HG02588 (cell line): ENCODE results near the gene BAHD1.

Experiments used
- ATAC-seq: cut with Tn5 transposase; IDR thresholded peaks from one replicate; pipeline ENCODE4 v1.9.1; 2021; ENCODE audit warnings: mild to moderate bottlenecking, moderate library complexity; ENCODE audit not compliant: unreplicated experiment

Gene BAHD1

DNA sequence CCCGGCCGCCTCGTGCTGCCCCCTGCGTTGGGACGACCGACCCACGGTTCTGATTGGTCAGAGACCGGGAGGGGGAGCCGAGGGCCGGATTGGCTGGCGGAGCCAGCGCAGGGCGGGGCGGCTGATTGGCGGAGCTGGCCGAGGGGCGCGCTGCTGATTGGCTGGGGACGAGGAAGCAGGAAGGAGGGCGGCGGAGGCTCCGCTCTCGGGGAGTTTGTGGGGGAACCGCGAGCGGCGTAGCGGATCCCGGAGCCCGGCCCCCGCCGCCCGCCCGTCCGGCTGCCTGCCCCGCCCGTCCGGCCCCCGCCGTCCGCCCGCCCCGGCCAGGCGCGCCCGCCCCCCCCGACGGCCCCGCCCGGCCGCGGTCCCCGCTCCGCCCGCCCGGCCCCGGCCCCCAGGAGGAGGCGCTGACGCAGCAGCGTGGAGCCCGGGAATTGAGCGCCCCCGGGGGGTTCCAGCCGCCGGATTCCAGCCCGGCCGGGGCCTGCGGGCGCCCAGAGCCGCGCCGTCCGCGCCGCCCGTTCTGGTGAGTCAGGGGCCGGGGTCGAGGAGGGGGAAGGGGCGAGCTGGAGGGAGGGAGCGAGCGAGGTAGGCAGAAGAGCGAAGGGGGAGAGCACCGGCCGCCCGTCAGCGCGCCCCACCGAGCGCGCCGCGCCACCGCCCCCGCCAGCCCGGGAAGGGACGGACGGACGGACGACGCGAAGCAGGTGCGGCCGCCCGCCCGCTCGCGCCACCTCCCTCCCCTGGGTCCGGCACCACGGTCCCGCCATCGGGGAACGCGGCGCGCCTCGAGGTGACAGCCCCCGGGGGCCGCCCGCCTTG lies at the start of gene BAHD1:
BAHD1 (plus strand) TSS at position 211 of the 822 bp plus-strand sequence. CDS start 17,512 bp downstream, outside the sequence.
- peak; percentile 84 for ATAC-seq

DNA sequence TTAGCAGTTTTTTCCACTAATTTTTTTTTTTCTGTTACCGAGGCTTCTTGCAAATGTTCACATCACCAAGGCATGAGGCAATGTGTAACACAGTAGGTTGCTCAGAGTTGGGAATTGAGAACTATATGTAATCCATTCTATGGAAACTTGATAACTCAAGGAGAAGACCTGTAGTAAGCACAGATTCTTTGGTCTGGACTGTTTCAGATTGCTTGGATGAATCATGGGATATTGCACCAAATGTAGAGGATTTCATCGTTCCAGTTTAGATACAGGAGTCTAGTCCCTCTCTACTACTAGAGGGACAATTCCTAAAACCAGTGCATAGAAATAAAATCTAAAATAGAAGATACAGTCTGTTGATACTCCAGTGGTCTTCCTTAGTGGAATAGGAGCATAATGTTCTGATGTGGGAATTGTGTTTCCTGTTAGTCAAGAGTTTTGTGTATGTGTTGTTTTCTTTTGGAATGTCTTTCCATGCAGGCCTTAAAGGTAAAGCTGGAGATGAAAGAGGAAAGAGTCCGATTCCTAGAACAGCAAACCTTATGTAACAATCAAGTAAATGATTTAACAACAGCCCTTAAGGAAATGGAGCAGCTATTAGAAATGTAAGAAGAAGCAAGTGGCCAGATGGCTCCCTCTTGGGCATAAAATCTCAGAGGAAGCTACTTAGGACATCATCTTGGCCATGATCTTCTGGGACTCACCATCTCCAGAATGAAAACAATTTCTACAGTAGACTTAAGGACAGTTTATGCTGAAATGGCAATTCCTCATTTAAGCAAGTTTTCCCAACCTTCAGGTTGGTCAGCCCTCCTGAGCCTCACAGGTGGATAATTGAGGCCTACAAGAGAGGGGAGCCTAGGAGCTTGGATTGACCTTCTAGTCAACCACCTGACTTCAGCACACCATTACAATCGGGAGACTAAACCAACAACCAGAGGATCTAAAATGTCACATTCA lies 47.5 kb upstream of the BAHD1 start:
- ATAC-seq = no peak

DNA sequence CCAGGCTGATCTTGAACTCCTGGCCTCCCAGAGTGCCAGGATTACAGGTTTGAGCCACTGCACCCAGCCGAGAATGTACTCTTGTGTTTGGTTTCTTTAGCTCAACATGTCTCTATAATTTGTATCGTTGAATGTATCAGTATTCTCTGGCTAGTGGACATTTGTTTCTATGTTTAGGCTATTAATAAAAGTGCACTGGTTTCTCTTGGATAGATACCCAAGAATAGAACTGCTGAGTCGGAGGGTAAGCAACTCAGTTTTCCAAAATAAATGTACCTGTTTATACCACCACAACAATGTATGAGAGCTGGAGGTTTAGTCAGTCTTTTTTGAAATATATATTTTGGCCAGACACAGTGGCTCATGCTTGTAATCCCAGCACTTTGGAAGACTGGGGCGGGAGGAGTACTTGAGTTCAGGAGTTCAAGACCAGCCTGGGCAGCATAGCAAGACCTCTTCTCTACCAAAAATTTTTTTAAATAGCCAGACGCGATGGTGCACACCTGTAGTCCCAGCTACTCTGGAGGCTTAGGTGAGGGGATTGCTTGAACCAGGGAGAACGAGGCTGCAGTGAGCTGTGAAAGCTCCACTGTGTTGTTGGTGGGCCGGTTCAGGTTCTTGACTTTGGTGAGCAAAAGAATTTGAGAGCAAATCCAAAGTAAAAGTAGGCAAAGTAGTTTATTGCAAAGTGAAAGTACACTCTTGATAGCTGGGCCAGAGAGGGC lies 42.9 kb upstream of the BAHD1 start:
- no peak for ATAC-seq

DNA sequence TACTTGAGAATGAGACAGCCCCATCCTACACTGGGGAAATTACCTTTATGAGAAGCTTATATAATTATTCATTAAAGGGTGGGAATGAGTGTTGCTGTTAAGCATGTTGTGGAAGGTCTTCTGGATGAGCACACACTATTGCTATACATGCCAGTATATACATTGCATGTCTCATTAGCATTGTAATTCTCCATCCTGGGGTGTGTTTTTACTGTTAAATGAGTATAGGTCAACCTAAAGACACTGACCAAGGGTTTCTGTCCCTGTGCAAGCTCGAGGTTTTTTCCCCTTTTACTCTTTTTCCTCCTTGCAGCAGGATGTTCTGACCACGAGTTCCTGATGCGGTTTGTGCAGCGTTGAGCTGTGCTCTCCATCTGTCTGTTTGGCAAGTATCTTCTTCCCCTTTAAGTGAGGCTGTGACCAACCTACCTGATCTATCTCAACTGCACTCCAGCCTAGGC lies 42.3 kb upstream of the BAHD1 start:
- peak; percentile 65 for ATAC-seq

DNA sequence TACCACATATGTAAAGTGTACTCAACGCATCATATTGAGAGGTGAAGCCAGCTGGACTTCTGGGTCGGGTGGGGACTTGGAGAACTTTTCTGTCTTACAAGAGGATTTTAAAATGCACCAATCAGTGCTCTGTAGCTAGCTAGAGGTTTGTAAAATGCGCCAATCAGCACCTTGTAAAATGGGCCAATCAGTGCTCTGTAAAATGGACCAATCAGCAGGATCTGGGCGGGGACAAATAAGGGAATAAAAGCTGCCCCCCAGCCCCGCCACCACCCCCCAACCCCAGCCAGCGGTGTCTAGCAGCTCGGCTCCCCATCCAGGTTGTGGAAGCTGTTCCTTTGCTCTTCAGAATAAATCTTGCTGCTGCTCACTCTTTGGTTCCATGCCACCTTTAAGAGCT lies 41.4 kb upstream of the BAHD1 start:
- no peak for ATAC-seq

DNA sequence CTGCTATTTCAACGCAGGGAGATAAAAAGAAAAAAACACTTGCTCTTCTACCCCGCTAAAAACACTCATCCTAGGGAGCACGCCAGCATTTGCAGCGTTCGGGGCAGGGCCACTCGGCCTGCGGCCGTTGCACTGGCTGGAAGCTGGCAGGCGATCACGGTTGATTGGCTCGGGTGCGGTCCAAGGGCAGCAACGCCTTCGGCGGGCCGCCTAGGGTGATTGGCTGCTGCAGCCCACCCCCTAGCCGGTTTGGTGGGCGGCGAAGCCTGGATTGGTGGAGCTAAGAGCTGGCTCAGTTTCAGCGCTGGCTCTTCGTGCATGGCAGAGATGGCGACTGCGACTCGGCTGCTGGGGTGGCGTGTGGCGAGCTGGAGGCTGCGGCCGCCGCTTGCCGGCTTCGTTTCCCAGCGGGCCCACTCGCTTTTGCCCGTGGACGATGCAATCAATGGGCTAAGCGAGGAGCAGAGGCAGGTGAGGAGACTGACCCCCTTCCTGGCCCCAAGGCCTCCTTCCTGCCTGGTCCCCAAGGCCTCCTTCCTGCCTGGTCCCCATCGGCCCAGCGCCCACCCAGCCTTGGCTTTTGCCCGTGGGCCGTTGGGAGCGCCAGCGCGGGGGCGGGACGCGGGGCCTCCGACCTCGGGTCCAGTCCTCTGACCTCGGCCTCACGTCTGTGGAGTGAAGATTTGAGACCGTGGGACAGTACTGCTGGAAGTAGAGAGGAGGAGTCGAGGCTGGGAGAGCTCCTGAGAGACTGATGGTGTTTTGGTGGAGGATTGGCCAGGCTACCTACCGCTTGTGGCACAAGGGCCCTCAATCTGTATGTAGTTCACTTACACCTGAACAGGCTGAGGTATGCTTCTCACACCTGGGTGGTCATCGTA lies 35.0 kb upstream of the BAHD1 start, which contains the start of gene IVD:
IVD (plus strand) TSS at position 295 of the 881 bp plus-strand sequence; CDS start at position 328, 33 bp downstream.
- ATAC-seq = peak; percentile 87

DNA sequence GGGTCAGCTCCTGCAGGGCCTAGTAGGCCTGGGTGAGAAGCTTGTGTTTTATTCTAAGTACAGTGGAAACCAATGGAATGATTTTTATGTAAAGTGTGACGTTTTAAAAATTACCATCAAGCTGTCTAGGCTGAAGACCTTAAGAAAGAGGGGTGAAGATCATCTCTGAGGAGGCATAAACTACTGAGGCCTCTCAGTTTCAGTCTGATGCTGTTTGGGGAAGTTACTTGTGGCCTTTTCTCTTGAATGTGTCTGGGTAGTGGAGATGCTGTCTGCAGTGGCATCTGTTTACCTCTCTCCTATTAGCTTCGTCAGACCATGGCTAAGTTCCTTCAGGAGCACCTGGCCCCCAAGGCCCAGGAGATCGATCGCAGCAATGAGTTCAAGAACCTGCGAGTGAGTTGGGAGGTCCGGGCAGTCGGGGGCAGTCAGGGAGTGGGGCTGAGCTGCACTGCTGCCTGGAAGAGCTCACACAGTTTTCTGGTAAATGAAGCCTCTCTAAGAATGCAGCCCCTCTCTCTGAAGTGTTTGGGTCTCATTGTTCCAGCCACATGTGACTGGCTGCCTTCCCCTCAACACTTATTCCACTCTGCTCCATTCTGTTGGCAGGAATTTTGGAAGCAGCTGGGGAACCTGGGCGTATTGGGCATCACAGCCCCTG lies 33.3 kb upstream of the BAHD1 start:
- peak; percentile 44 for ATAC-seq

DNA sequence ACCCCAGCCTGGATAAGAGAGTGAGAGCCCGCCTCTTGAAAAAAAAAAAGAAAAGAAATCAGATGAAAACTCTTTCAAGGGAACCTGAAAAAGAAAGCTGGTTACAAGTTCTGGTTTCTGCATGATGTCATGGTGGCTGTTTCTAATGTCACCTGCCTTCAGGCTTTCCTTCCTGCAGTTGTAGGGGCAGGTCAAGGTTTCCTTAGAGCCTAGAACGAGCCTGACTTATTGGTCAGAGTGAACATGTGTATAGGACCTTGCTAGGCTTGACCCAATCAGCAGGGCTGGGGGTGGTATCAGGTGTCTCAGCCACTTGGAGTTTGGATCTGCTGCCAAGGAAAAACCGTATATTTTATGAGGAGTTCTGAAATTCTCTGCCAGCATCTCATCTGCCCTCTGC lies 31.4 kb upstream of the BAHD1 start:
- ATAC-seq = no peak

DNA sequence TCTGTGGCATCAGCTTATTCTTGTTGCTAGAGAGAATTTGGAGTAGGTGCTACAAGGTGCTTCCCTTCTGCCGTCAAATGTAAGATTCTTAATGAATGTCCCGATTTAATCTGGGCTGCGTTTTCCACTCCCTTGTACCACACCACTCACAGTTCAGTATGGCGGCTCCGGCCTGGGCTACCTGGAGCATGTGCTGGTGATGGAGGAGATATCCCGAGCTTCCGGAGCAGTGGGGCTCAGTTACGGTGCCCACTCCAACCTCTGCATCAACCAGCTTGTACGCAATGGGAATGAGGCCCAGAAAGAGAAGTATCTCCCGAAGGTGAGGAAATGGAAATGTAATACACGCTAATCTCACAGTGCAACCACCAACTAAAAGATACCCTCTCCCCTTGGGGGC lies 30.3 kb upstream of the BAHD1 start:
- ATAC-seq = no peak

DNA sequence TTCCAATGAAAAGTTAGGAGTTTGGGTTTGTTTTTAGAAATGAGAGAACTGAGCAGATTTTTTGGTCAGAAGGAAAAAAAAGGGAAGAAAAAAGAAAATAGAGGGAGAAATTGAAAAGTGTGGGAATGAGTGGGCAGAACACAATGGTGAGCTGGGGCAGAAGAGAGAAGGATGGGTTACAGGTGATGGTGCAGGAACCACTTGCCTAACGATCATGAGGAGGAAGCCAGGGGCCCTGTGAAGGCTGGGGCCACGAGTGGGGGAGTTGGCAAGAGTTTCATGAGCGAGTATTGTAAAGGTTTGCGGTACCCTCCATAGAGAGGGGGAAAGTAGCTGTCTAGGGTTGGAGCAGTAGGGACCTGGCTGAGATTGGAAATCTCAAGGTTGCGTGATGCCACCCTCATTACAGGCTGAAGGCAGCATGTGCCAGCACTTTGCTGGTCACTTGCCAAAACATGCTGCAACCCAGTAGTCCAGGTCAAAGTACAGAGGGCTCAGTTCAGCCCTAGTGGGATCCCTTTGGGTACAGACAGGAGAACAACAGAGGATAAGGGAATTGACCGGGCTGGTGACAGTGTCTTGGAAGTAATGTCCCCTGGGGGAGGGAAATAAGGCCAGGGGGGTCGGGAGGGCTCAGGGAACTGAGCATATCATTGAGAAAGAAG lies 28.5 kb upstream of the BAHD1 start:
- no peak for ATAC-seq

DNA sequence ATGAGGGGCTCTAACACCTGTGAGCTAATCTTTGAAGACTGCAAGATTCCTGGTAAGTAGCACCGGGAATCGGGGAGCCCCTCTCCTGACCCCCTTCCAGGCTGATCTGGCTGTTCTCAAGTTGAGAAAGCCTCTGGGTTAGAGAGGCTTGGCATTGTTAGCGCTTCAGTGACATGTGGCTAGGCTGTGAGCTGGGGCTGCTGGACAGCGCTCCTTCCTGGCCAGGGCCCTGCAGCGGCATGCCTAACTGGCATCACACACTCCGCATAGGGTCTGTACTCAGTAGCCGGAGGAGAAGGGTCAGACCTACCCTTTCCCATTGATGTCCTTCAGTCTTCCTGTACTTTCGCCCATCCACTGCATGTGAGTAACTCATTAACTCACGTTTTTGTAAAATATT lies 27.7 kb upstream of the BAHD1 start:
- ATAC-seq = no peak

DNA sequence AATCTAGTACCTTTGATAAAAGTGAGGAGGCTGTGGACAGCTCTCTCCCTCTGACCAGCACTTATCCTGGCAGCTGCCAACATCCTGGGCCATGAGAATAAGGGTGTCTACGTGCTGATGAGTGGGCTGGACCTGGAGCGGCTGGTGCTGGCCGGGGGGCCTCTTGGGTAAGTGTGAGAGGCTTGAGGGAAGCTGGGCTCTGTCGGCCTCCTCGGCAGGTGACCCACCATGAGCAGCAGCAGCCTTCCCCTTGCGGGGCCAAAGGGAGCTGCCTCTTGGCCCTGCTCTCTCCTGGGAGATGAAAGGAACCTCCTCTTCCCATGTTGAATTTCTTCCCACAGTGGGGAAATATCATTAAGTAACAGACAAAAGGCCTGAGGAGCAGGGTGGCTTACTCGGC lies 25.9 kb upstream of the BAHD1 start:
- no peak for ATAC-seq

DNA sequence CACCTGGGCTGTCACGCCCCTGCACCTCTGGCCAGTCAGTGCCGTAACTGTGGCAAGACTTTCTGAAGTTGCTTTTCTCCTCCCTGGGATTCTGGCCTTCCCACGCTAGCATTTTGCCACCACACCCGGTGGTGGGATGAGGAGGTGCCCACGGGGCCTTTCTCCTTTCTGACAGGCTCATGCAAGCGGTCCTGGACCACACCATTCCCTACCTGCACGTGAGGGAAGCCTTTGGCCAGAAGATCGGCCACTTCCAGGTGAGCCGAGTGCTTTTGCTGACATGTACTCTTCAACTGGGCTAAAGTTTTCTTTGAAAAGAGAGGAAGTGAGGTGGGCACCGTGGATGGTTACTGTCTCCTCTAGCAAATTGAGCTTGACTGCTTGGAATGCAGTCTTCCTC lies 25.5 kb upstream of the BAHD1 start:
- ATAC-seq = no peak

DNA sequence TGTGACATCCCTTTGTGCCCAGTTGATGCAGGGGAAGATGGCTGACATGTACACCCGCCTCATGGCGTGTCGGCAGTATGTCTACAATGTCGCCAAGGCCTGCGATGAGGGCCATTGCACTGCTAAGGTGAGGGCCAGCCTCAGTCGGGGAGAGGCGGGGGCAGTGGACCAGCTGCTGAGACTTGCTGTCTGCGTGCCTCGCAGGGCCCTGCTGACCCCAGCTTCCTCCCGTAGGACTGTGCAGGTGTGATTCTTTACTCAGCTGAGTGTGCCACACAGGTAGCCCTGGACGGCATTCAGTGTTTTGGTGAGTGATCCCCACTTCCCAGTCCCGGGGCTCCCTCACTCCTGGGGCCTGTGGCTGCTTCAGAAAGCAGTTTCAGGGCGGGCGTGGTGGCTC lies 24.7 kb upstream of the BAHD1 start:
- ATAC-seq = no peak

DNA sequence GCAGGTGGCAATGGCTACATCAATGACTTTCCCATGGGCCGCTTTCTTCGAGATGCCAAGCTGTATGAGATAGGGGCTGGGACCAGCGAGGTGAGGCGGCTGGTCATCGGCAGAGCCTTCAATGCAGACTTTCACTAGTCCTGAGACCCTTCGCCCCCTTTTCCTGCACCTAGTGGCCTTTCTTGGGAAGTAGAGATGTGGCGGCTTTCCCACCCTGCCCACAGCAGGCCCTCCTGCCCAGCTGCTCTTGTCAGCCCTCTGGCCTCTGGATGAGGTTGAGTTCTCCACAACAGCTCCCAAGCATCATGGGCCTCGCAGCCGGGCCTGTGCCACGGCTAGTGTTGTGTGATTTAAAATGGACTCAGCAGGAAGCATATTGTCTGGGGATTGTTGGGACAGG lies 22.6 kb upstream of the BAHD1 start:
- no peak for ATAC-seq

DNA sequence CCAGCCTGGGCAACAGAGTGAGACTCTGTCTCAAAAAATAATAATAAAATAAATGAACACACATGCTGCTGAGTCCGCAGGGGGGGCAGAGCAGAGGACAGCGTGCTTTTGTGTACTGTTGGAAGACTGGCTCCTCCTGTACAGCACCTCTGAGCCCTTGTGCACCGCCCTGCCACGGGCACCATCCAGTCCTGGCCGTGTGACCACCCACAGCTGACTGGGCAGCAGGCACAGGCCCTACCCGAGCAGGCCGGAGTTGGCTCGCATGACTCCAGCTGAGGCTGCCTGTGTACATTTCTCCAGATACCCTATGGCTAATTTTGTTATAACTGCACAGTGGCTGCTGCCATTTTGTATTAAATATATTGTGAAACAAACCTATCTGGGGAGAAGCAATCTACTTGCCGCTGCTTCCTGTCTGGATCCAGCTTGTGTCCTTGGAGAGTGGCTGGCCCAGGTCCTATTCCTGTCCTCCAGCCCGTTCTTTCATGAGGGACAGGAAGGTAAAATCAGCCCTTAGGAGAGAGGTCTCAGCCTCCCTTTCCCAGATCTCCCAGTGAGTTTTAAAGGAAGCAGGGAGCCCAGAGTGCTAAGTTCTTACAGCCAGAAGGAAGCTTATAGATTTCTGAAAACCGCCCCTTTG lies 20.6 kb upstream of the BAHD1 start:
- ATAC-seq = no peak

DNA sequence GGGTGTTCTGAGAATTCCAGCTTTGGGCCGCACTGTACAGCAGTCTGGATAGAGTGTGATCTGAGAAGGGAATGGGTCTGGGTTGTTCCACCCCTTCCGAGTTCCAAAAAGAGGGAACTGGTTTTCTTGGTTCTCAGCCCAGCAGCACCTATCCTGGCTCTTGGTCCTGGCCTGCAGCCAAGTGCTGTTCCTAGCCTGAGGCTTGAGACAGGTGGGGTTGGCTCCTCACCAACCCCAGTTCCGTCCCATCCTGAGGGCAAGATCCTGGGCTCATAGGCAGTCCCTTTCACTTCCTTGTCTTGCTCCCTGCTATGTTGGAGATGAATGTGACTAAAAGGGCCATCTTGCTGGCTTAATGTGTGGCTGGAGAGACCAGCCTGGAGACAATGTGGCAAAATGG lies 20.0 kb upstream of the BAHD1 start:
- no peak for ATAC-seq
